GM18502 (cell line): ENCODE measurements around the gene SYNGR1.

Experiments
- ATAC-seq: cut with Tn5 transposase; IDR thresholded peaks from one replicate; pipeline ENCODE4 v1.9.1; 2021; ENCODE audit warnings: mild to moderate bottlenecking; ENCODE audit not compliant: unreplicated experiment, poor library complexity

The SYNGR1 gene

DNA sequence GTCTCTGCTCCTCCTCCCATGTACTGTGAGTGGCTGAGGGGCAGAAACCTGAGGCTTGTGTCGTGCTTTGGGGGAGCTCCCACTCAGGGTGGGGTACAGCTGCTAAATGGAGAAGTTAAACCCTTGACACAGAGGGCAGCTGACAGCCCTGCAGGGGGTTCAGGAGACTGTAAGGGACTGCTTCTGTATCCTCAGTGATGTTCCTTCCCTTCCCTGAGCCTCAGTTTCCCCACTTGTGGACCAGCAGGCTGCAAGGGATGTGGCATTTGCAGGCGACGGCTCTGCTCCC is 15.6 kb downstream of the SYNGR1 start:
- ATAC-seq = no peak

GRCh38 chr22:39367035-39367434 is 17.2 kb downstream of the SYNGR1 start:
- ATAC-seq = no peak

DNA sequence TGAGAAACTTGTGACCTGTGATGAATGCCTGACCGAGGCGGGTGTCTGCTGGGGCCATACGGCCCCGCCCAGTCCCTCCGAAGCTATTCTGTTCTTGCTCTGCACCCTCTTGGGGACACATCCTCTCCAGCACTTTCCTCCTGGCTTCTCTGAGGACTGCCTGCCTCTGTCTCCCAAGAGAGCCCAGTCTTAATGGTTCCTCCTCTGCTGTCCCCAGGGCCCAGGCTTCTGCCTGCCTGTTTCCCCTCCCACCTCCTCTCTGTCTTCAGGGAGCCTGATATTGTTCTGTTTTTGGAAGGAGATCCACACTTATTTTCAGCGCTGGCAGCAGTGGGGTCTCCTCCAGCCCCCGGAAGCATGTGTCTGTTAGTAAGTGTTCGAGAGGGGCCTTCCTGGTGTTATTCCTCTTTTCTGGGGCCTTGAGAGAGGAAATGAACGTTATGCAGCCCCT is 18.7 kb downstream of the SYNGR1 start:
- ATAC-seq = no peak

DNA sequence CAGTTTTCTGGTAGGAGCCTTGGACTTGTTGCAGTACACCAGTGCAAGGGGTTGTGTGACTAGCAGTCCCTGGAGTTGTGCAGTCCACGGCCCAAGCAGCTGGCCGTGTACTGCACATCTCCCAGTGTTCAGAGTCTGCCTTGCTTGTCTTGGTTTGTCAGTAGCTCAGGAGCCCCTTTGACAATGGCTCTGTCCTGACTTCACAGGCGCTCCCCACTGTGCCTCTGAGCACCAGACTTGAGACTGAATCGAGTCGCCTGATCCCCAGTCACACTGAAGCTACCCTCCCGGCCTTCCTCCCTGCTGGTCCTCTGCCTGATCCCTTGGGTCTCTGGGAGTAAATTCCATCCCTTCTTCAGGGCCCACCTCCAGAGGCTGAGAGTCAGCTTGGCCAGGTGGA is 19.4 kb downstream of the SYNGR1 start:
- no peak for ATAC-seq

DNA sequence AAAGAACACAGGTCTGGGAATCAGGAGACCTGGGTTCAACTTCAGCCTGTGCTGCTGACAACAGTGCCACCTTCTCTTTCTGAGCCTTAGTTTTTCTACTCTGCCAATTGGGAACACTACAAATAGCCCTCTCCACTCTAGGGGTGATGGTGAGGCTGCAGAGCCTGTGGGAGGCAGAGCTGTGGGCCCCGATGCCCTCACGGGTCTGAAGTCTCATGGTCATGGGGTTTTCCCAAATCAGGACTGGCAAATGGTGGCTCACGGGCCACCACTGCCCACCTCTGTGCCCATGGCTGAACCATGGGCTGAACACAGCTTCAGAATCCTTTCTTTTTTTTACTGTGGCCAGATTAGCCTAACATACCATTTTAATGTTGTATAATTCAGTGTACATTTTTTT is 19.8 kb downstream of the SYNGR1 start:
- no peak for ATAC-seq

- ATAC-seq = no peak
Measured at GRCh38 chr22:39371732-39372131, 21.9 kb downstream of the SYNGR1 start.

DNA sequence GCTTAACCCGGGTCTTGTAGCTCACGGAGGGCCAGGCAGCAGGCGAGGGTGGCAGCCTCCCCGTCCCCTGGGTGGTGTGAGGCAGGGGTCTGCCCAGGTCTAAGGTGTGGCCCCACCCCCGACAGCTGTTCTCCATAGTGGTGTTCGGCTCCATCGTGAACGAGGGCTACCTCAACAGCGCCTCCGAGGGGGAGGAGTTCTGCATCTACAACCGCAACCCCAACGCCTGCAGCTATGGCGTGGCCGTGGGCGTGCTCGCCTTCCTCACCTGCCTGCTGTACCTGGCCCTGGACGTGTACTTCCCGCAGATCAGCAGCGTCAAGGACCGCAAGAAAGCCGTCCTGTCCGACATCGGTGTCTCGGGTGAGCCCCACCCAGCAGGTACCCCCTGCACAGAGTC is 24.4 kb downstream of the SYNGR1 start:
- no peak for ATAC-seq

GRCh38 chr22:39374801-39375200 is 25.0 kb downstream of the SYNGR1 start:
- ATAC-seq = no peak

DNA sequence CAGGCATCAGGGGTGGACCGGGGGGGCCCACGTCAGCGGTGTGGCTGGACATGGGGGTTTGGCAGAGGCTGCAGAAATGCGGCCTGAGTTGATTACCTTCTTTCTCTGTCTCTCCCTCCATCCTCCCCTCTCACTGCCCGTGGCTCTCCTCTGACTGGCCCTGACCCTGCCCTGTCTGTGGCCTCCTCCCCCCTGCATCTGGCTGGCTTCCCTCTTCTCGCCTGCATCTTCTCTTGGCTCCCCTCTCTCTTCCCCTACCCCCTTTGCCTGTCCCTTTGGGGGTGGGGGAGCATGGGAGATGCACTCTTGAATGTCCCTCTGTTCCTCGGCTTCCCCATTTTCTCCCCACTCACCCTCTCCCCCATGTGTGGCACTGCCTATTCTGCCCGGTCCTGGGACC is 25.9 kb downstream of the SYNGR1 start:
- ATAC-seq = no peak

DNA sequence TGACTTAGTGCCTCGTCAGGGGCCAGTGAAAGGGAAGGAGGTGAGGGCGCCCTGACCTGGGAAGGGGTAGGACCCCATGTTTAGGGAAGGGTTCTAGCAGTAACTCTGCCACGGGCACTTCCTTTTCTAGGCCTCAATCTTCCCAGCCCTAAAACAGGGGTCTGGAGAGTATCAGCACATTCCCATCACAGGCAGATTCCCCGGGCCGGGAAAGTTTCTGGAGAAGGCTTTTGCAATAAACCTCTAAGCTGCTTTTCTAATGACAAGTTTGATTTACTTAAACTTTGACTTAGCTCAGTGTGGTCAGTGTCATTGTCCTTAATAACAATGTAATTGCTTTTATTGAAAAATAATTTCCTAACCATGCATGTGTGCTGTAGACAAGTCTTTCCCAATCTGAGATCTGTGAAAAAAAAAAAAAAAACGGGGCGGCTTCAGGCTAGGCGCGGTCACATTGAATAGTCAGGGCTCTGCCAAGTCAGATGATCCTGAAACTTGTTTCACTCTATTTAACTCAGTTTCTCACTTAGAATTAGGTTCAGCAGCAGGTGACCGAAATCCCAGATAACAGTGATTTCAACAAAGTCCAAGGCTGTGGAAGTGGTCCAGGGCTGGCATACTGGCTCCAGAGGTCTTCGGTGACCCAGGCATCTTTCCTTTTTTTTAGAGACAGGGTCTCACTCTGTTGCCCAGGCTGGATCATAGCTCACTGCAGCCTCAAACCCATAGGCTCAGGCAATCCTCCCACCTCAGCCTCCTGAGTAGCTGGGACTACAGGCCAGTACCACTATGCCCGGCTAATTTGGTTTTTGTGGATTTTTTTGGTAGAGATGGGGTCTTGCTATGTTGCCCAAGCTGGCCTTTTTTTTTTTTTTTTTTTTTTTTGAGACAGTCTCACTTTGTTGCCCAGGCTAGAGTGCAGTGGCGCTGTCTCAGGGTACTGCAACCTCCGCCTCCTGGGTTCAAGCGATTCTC is 30.3 kb downstream of the SYNGR1 start:
- ATAC-seq = no peak

GRCh38 chr22:39381009-39381755 is 31.4 kb downstream of the SYNGR1 start:
- ATAC-seq = no peak

GRCh38 chr22:39381930-39382329 is 32.1 kb downstream of the SYNGR1 start:
- ATAC-seq = no peak

GRCh38 chr22:39382410-39382809 is 32.6 kb downstream of the SYNGR1 start:
- peak; percentile 63 for ATAC-seq

DNA sequence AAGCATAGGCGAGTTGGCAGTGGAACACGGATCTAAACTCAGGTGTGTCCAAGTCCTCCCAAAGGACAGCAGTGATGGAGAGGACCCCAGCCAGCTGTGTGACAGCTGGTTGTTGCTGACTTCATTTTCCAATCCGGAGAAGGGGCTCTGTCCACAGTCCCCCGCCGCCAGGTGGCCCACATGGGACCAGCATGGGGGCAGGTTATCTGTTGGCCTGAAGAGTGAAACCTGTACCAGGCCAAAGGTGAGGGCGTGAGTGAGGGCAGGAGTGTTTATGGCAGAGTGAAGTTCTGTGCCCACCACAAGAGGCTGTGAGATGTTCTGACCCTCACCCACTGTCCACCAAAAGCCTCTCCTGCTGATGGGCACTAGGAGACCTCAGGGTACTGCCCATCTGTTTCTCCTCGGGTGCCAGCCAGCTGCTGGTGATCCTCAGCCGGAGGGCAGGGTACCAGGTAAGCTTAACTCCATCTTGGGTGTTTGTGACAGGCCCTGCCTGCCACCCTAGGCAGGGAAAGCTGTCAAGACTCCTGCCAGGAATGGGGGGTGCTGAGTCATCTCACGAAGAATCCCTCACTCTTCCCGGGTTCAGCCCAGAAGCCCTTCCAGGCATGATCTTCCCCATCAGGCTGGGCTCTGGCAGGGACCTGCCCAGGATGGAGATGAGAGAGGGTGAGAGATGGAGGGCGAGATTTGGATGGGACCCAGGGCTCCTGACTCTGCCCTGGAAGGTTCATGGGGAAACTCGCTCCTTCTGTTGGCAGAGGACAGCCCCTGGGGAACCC is 34.2 kb downstream of the SYNGR1 start:
- ATAC-seq = no peak

- ATAC-seq = no peak
Measured at GRCh38 chr22:39384750-39385480, 35.1 kb downstream of the SYNGR1 start.

- ATAC-seq = peak; percentile 55
Measured at GRCh38 chr22:39388261-39389011, 38.6 kb downstream of the SYNGR1 start.

- no peak for ATAC-seq
Measured at GRCh38 chr22:39389420-39389819, 39.6 kb downstream of the SYNGR1 start.

- ATAC-seq = no peak
Measured at GRCh38 chr22:39392341-39392948, 42.7 kb downstream of the SYNGR1 start.
